Effector CD8-positive, alpha-beta T cell (primary cell): ENCODE data around the gene TLR7.

Experiments
- DNase-seq: peaks from one replicate; lab custom pipeline; 2025; lab: John Stamatoyannopoulos, UW
- total RNA-seq, 4 experiments: gene quantifications; one replicate each; lab custom pipeline; 2026; lab: John Stamatoyannopoulos, UW

The TLR7 gene
- total RNA-seq: 0 to 0.72 (median 0) reads per million in 4 experiments

- DNase-seq: no peak
Measured at GRCh38 chrX:12866451-12867377, at the start of gene TLR7. Gene TLR7 (plus strand): TSS chrX:12867072. CDS start chrX:12867579, 507 bp downstream.

- DNase-seq: no peak
Measured at GRCh38 chrX:12817528-12817927, 49.3 kb upstream of the TLR7 start.

GRCh38 chrX:12819222-12819621 lies 47.6 kb upstream of the TLR7 start:
- DNase-seq: no peak

DNA sequence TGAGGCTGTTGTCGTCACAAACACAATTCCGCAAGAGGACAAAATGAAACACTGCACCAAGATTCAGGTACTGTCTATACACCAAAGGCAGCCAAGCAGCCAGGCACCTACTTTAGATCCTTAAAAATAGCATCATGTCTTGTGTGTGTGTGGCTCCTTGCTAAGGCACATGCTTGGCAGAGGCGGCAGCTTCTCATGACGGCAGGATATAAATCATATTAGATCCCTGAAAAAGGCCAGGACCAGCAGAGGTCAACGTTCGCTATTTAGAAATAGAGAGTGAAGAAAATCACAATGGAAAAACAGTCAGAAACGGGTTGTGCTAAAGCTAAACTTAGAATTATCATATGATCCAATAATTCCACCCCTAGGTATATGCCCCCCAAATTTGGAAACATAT lies 46.1 kb upstream of the TLR7 start:
- no peak for DNase-seq

DNA sequence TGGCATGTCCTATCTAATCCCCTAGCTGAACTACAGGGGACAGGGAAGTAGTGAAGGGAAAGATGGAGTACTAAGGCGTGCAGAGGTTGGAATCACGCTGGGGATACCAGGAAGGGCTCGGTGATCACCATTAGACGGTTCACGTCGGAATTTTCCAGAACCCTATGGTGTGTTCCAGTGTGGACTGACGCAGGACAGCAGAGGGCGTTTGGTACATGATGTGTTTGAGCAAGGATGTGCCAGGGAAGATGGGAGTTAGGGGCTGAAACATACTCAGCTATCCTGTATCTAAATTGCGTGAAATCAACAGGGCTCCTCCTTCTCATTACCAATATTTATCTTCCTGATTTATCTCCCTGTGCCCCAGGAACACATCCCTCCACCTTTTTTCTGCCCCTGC lies 41.9 kb upstream of the TLR7 start:
- no peak for DNase-seq

GRCh38 chrX:12825801-12826200 lies 41.1 kb upstream of the TLR7 start:
- DNase-seq: no peak

DNA sequence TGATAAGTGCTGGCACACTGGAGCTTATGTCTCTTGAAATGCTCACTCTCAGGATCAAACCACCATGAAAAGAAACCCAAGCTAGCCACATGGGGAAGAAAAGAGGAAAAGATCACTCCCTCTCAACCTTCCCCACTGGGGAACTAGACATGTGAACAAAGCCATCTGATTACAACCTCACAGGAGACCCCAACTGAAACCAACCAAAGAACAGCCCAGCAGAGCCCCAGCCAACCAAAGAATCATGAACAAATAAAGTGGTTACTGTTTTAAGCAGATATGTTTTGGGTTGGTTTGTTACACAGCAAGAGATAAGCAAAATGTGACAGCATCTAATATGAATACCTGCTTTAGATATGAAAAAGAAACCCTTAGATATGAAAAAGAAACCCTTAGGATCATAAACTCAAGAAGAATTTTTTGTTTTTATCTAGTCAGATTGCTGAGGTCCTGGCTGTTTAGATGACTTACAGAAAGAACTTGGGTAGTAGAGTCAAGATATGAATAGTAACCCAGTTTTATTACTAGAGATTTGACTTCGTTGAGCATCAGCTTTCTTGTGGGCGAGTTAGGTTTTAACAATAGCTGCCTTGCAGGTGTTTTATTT lies 23.7 kb upstream of the TLR7 start:
- DNase-seq: no peak

GRCh38 chrX:12843668-12844279 lies 23.1 kb upstream of the TLR7 start:
- DNase-seq: no peak

- DNase-seq: no peak
Measured at GRCh38 chrX:12844319-12844718, 22.6 kb upstream of the TLR7 start.

DNA sequence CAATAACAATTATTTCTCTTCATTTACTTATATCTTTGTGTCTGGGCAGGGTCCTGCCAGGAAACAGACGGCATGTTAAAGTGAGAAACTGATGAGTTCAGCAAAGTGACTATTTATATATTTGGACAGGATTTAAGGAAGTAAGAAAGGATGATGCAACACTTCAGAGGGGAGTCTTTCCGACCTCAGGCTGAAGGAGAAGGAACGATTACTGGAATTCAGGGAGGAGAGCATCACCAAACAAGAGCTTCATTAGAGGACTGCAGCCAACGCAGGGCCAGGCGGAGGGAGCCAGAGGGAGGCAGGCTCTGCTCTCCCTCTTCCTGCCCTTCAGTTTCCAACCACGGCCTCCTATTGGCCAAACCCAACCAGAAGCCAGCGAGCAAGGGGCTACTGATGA lies 1.5 kb upstream of the TLR7 start:
- DNase-seq: no peak

- DNase-seq: no peak
Measured at GRCh38 chrX:12867685-12868084, 813 bp downstream of the TLR7 start.

GRCh38 chrX:12868747-12869146 lies 1.9 kb downstream of the TLR7 start:
- DNase-seq: no peak

DNA sequence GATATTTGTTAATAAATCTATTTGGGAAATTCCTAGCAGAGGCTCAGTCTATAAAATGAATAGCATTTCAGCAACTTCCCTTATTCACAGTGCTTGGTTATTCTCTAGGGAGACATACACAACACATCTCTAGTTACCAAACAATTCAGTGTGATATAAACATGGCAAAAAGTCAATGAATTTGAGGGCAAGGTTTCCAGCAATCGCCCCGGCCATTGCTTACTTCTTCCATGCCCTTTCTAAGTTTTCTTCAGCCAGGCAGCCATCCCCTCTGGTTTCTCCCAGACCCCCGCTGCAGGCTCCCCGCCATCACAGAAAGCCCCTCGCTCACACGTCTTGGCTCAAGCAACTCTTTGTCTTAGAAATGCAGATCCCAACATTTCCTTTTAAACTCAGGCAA lies 4.4 kb downstream of the TLR7 start:
- DNase-seq: no peak

DNA sequence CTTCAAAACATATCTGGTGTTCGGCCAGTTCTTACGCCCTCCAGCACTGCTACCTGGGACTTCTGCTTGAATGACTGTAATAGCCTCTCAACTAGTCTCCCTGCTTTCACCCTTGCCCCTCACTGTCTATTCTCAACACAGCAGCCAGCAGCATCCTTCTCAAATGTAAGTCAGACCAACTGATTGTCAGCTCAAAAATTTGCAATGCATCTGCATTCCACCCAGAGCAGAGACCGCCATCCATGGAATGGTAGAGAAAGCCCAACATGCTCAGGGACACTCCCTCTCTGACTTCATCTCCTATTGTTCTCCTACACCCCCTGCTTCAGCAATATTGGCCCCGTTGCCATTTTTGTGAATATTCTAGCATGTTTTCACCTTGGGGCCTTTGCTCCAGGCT lies 5.9 kb downstream of the TLR7 start:
- no peak for DNase-seq

DNA sequence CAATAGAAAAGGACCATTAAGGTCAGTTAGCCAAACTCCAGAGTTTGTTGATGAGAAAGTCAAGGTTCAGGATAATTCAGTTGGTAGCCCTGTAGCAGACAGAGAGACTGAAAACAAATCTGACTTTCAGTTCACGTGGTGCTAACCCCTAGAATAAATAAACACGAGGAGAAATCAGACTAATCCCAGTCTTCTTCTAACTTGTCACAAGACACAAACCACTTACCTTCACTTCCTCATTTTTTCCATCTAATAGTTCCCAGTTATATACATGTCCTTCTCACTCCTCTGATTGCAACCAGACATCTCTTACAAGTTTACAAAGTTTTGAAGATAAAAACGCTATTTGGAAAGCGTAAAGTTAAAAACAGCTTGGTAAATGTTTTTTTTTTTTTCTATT lies 7.7 kb downstream of the TLR7 start:
- DNase-seq: no peak

GRCh38 chrX:12877386-12877785 lies 10.5 kb downstream of the TLR7 start:
- no peak for DNase-seq

- no peak for DNase-seq
Measured at GRCh38 chrX:12878536-12878935, 11.7 kb downstream of the TLR7 start.

- DNase-seq: no peak
Measured at GRCh38 chrX:12881914-12882313, 15.0 kb downstream of the TLR7 start.

DNA sequence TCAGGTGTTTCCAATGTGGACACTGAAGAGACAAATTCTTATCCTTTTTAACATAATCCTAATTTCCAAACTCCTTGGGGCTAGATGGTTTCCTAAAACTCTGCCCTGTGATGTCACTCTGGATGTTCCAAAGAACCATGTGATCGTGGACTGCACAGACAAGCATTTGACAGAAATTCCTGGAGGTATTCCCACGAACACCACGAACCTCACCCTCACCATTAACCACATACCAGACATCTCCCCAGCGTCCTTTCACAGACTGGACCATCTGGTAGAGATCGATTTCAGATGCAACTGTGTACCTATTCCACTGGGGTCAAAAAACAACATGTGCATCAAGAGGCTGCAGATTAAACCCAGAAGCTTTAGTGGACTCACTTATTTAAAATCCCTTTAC lies 18.6 kb downstream of the TLR7 start:
- DNase-seq: no peak

GRCh38 chrX:12886545-12886944 lies 19.7 kb downstream of the TLR7 start:
- no peak for DNase-seq

- DNase-seq: no peak
Measured at GRCh38 chrX:12887141-12887540, 20.3 kb downstream of the TLR7 start.

DNA sequence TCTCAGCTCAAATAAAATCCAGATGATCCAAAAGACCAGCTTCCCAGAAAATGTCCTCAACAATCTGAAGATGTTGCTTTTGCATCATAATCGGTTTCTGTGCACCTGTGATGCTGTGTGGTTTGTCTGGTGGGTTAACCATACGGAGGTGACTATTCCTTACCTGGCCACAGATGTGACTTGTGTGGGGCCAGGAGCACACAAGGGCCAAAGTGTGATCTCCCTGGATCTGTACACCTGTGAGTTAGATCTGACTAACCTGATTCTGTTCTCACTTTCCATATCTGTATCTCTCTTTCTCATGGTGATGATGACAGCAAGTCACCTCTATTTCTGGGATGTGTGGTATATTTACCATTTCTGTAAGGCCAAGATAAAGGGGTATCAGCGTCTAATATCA lies 20.9 kb downstream of the TLR7 start:
- DNase-seq: no peak

- no peak for DNase-seq
Measured at GRCh38 chrX:12890467-12890866, 23.6 kb downstream of the TLR7 start.
